PC-3 (cell line): ENCODE measurements around the gene STXBP6.

Source experiments
- CTCF ChIP-seq: fragments of 300-600 bp; sonication (generic); conservative IDR thresholded peaks from 2 replicates; pipeline ENCODE4 v1.5.1; 2017; ENCODE audit warnings: antibody characterized with exemption, low read depth, mild to moderate bottlenecking, low read length
- EZH2 ChIP-seq: fragments of 300-600 bp; sonication (generic); IDR thresholded peaks from one replicate; pipeline ENCODE4 v1.6.1; 2017; ENCODE audit warnings: antibody characterized with exemption, mild to moderate bottlenecking, low read length; ENCODE audit not compliant: unreplicated experiment
- EZH2phosphoT487 ChIP-seq: fragments of 300-600 bp; sonication (generic); IDR thresholded peaks from 2 replicates; pipeline ENCODE4 v1.6.1; 2018; ENCODE audit warnings: mild to moderate bottlenecking, antibody characterized with exemption, low read length, borderline replicate concordance

- TF ChIP-seq CTCF (no peak), EZH2 (no peak), EZH2phosphoT487 (no peak)
Observed at GRCh38 chr14:24958271-24958670, 91.7 kb downstream of the STXBP6 start.
